GM23338 (cell line): ENCODE results near the gene IKZF3. TPM values are rescaled to one million over a fixed set of nuclear protein-coding genes. Genes with fewer than 3 reads are reported as not detected.

Experiments used
- ATAC-seq: fragments of 200-7000 bp; cut with Tn5 transposase; 3 replicates; pipeline ENCODE4 v1.9.1; 2020
- DNase-seq: peaks from one replicate; pipeline ENCODE4 v3.0.0-alpha.2; 2015; ENCODE audit warnings: low spot score
- H2AFZ ChIP-seq: fragments of 200-600 bp; sonication (generic); 2 replicates; pipeline ENCODE4 v1.8.0; 2016; ENCODE audit warnings: antibody characterized with exemption, mild to moderate bottlenecking, moderate library complexity
- H3F3A ChIP-seq: fragments of 200-600 bp; sonication (generic); replicated peaks from 2 replicates; pipeline ENCODE4 v1.8.0; 2017; ENCODE audit warnings: antibody characterized with exemption, mixed run types, low read depth
- H3K27ac ChIP-seq: fragments of 200-600 bp; sonication (generic); 2 replicates; pipeline ENCODE4 v1.6.1; 2016; ENCODE audit warnings: low read depth
- H3K27me3 ChIP-seq: fragments of 200-600 bp; sonication (generic); 2 replicates; pipeline ENCODE4 v1.8.0; 2016; ENCODE audit warnings: mild to moderate bottlenecking, mixed run types, moderate library complexity; ENCODE audit not compliant: insufficient read depth
- H3K36me3 ChIP-seq: fragments of 200-600 bp; sonication (generic); 2 replicates; pipeline ENCODE4 v1.8.0; 2016; ENCODE audit warnings: mild to moderate bottlenecking; ENCODE audit not compliant: insufficient read depth
- H3K4me1 ChIP-seq: fragments of 200-600 bp; sonication (generic); 2 replicates; pipeline ENCODE4 v1.8.0; 2016; ENCODE audit warnings: mild to moderate bottlenecking, moderate library complexity; ENCODE audit not compliant: insufficient read depth
- H3K4me2 ChIP-seq: fragments of 200-600 bp; sonication (generic); 2 replicates; pipeline ENCODE4 v1.7.1; 2017; ENCODE audit warnings: mixed run types
- H3K4me3 ChIP-seq: fragments of 200-600 bp; sonication (generic); 2 replicates; pipeline ENCODE4 v1.6.1; 2016; ENCODE audit warnings: mixed run types
- H3K79me2 ChIP-seq: fragments of 200-600 bp; sonication (generic); replicated peaks from 2 replicates; pipeline ENCODE4 v1.8.0; 2017; ENCODE audit warnings: mild to moderate bottlenecking; ENCODE audit not compliant: insufficient read depth
- H3K9me2 ChIP-seq: fragments of 200-600 bp; sonication (generic); 2 replicates; pipeline ENCODE4 v1.8.0; 2017; ENCODE audit not compliant: insufficient read depth
- H4K20me1 ChIP-seq: fragments of 200-600 bp; sonication (generic); replicated peaks from 2 replicates; pipeline ENCODE4 v1.8.0; 2017; ENCODE audit warnings: mild to moderate bottlenecking; ENCODE audit not compliant: insufficient read depth
- H3K27ac Mint-ChIP-seq: 2 replicates; pipeline ENCODE4 v1.8.0; 2020; ENCODE audit warnings: inconsistent platforms, mild to moderate bottlenecking, moderate library complexity, mixed read lengths
- H3K27me3 Mint-ChIP-seq: 3 replicates; pipeline ENCODE4 v1.8.0; 2022; ENCODE audit warnings: low read depth, mild to moderate bottlenecking, moderate library complexity, mixed read lengths, inconsistent platforms; ENCODE audit not compliant: insufficient read depth, poor library complexity
- H3K36me3 Mint-ChIP-seq: 3 replicates; pipeline ENCODE4 v1.8.0; 2021; ENCODE audit warnings: low read depth, mild to moderate bottlenecking, inconsistent platforms, moderate library complexity, mixed read lengths
- H3K4me1 Mint-ChIP-seq: 3 replicates; pipeline ENCODE4 v1.8.0; 2020; ENCODE audit warnings: mild to moderate bottlenecking, inconsistent platforms, mixed read lengths
- H3K4me3 Mint-ChIP-seq: 3 replicates; pipeline ENCODE4 v1.8.0; 2021; ENCODE audit warnings: moderate library complexity, mild to moderate bottlenecking, inconsistent platforms, mixed read lengths
- H3K9me3 Mint-ChIP-seq: 3 replicates; pipeline ENCODE4 v1.8.0; 2020; ENCODE audit warnings: moderate library complexity, mild to moderate bottlenecking, inconsistent platforms, mixed read lengths
- CREB1 ChIP-seq: fragments of 250-450 bp; sonication (Bioruptor Pico); IDR thresholded peaks from 2 replicates; pipeline ENCODE4 v1.5.0; 2020; ENCODE audit warnings: low read depth, mild to moderate bottlenecking, moderate library complexity
- ETS1 ChIP-seq: IDR thresholded peaks from 2 replicates; pipeline ENCODE4 v1.6.1; 2016; ENCODE audit warnings: antibody characterized with exemption
- EZH2 ChIP-seq: fragments of 200-600 bp; sonication (generic); IDR thresholded peaks from one replicate; pipeline ENCODE4 v1.8.0; 2017; ENCODE audit warnings: antibody characterized with exemption, mild to moderate bottlenecking, low read depth; ENCODE audit not compliant: unreplicated experiment
- EZH2phosphoT487 ChIP-seq: fragments of 200-600 bp; sonication (generic); IDR thresholded peaks from one replicate; pipeline ENCODE4 v1.8.1; 2018; ENCODE audit warnings: antibody characterized with exemption; ENCODE audit not compliant: unreplicated experiment
- JUNB ChIP-seq: IDR thresholded peaks from one replicate; pipeline ENCODE4 v1.6.1; 2016; ENCODE audit warnings: antibody characterized with exemption; ENCODE audit not compliant: unreplicated experiment
- NANOG ChIP-seq: IDR thresholded peaks from 2 replicates; pipeline ENCODE4 v1.6.1; 2016; ENCODE audit warnings: antibody characterized with exemption, borderline replicate concordance
- POLR2AphosphoS5 ChIP-seq: IDR thresholded peaks from 2 replicates; pipeline ENCODE4 v1.6.1; 2016; ENCODE audit warnings: antibody characterized with exemption, low read depth
- REST ChIP-seq: IDR thresholded peaks from one replicate; pipeline ENCODE4 v1.6.1; 2018; ENCODE audit warnings: antibody characterized with exemption; ENCODE audit not compliant: unreplicated experiment
- STAT1 ChIP-seq: IDR thresholded peaks from one replicate; pipeline ENCODE4 v1.6.1; 2016; ENCODE audit warnings: antibody characterized with exemption; ENCODE audit not compliant: unreplicated experiment
- ZNF114 ChIP-seq: fragments of 250-450 bp; sonication (Bioruptor Pico); IDR thresholded peaks from 2 replicates; pipeline ENCODE4 v1.5.0; 2020; ENCODE audit warnings: mild to moderate bottlenecking, moderate library complexity
- ZNF331 ChIP-seq: fragments of 250-450 bp; sonication (Bioruptor Pico); IDR thresholded peaks from 2 replicates; pipeline ENCODE4 v1.5.0; 2020; ENCODE audit warnings: low read depth, mild to moderate bottlenecking, moderate library complexity
- ZNF462 ChIP-seq: fragments of 250-450 bp; sonication (Bioruptor Pico); IDR thresholded peaks from 2 replicates; pipeline ENCODE4 v1.5.0; 2020; ENCODE audit warnings: mild to moderate bottlenecking, moderate library complexity
- polyA plus RNA-seq: library from polyadenylated mRNA; unstranded; fragments of >200 nt; fragmentation: Nextera tagmentation; extraction: Ambion mirVana; gene quantifications from 2 replicates; pipeline ENCODE4 v1.2.1, GENCODE V29; 2016
- total RNA-seq: library from RNA; depleted of rRNA; stranded (reverse); fragments of >200 nt; shearing (Covaris generic); gene quantifications from 2 replicates; pipeline ENCODE4 v1.2.3, GENCODE V29; 2014

IKZF3 gene
- total and polyA plus RNA-seq, 2 experiments from 2014 or later = 0.11 to 0.76 TPM

GRCh38 chr17:39751637-39752036 lies 112.5 kb downstream of the IKZF3 start:
- no peak overlapping the region for H3K27ac Mint-ChIP-seq

More at GRCh38 chr17:39751637-39752036, 112.5 kb downstream of the IKZF3 start:
- no peaks in the 10 kb centered on the region; the same call in 2 of the 3 replicates for H3K9me3 Mint-ChIP-seq
- Histone ChIP-seq H3K27me3 (peaks cover 18% of the 10 kb centered on the region), H3K4me1 (peaks cover 20% of the 10 kb centered on the region; the same call in 1 of the 2 replicates), H3K36me3 (no peaks in the 10 kb centered on the region), H4K20me1 (no peaks in the 10 kb centered on the region), H3F3A (peaks cover 14% of the 10 kb centered on the region), H3K4me2 (peak overlapping the region; percentile 49; the same call in 1 of the 2 replicates), H3K27ac (no peak overlapping the region), H3K4me3 (no peak overlapping the region), H3K79me2 (no peaks in the 10 kb centered on the region), H2AFZ (no peak overlapping the region), H3K9me2 (no peaks in the 10 kb centered on the region)
- TF ChIP-seq ZNF462 (CRISPR knock-in tag) (no peak), STAT1 (no peak), NANOG (no peak), ZNF331 (CRISPR knock-in tag) (no peak), ZNF114 (no peak), JUNB (no peak), EZH2 (no peak), CREB1 (CRISPR knock-in tag) (no peak), POLR2AphosphoS5 (no peak), ETS1 (no peak), EZH2phosphoT487 (no peak), REST (no peak)
- H3K36me3 Mint-ChIP-seq = peaks cover 6% of the 10 kb centered on the region; the same call in 1 of the 3 replicates
- peaks cover 42% of the 10 kb centered on the region for H3K4me1 Mint-ChIP-seq
- DNase-seq (no peak), ATAC-seq (no peak)
- H3K27me3 Mint-ChIP-seq = peaks cover 24% of the 10 kb centered on the region
- H3K4me3 Mint-ChIP-seq = no peak overlapping the region; the same call in 2 of the 3 replicates
